HEK293T (cell line): Measurements from ENCODE around the gene LIN7C.
"Not testable (repeated sequence)": the region's sequence is repeated elsewhere in the genome, so short reads cannot be mapped to it uniquely, and the experiment has no call there.

ENCODE experiments used
- CTCF ChIA-PET: fragments of 350-600 bp; formaldehyde crosslinking; extraction: SDS; loops from one replicate; lab custom pipeline; 2021; ENCODE audit warnings: antibody characterized with exemption, inconsistent platforms; lab: Yijun Ruan, JAX
- POLR2A ChIA-PET: fragments of 350-600 bp; formaldehyde crosslinking; extraction: SDS; loops from one replicate; lab custom pipeline; 2020; ENCODE audit warnings: antibody characterized with exemption, inconsistent platforms; lab: Yijun Ruan, JAX
- DNase-seq: peaks from one replicate; pipeline ENCODE4 v3.0.0; 2012; ENCODE audit warnings: mixed read lengths; ENCODE audit errors: extremely low spot score
- ARNT ChIP-seq: fragments of 450-650 bp; IDR thresholded peaks from 2 replicates; pipeline ENCODE4 v1.6.1; 2017; ENCODE audit warnings: mild to moderate bottlenecking
- BHLHE40 ChIP-seq: fragments of 450-650 bp; IDR thresholded peaks from 2 replicates; pipeline ENCODE4 v1.6.1; 2016; ENCODE audit warnings: mild to moderate bottlenecking, moderate library complexity, borderline replicate concordance
- CTBP1 ChIP-seq: fragments of 450-650 bp; IDR thresholded peaks from 2 replicates; pipeline ENCODE4 v1.6.1; 2016; ENCODE audit warnings: borderline replicate concordance
- ELF4 ChIP-seq: fragments of 450-650 bp; IDR thresholded peaks from 2 replicates; pipeline ENCODE4 v1.6.1; 2017; ENCODE audit warnings: antibody characterized with exemption
- FOXA1 ChIP-seq: fragments of 450-650 bp; IDR thresholded peaks from 2 replicates; pipeline ENCODE4 v1.6.1; 2016; ENCODE audit warnings: mild to moderate bottlenecking
- FOXK2 ChIP-seq: fragments of 450-650 bp; IDR thresholded peaks from 2 replicates; pipeline ENCODE4 v1.6.1; 2016; ENCODE audit warnings: mild to moderate bottlenecking
- FOXM1 ChIP-seq: fragments of 450-650 bp; IDR thresholded peaks from 2 replicates; pipeline ENCODE4 v1.6.1; 2017; ENCODE audit warnings: mild to moderate bottlenecking, borderline replicate concordance
- HDGF ChIP-seq: fragments of 450-650 bp; IDR thresholded peaks from 2 replicates; pipeline ENCODE4 v1.6.1; 2017; ENCODE audit warnings: antibody characterized with exemption, borderline replicate concordance
- L3MBTL2 ChIP-seq: fragments of 450-650 bp; conservative IDR thresholded peaks from 2 replicates; pipeline ENCODE4 v1.6.1; 2016; ENCODE audit warnings: mild to moderate bottlenecking
- LEF1 ChIP-seq: fragments of 450-650 bp; IDR thresholded peaks from 2 replicates; pipeline ENCODE4 v1.6.1; 2017; ENCODE audit warnings: mild to moderate bottlenecking, borderline replicate concordance
- NFRKB ChIP-seq: fragments of 450-650 bp; IDR thresholded peaks from 2 replicates; pipeline ENCODE4 v1.6.1; 2016; ENCODE audit warnings: mild to moderate bottlenecking, moderate library complexity
- SP1 ChIP-seq: fragments of 450-650 bp; IDR thresholded peaks from 2 replicates; pipeline ENCODE4 v1.6.1; 2017
- SUZ12 ChIP-seq: fragments of 450-650 bp; IDR thresholded peaks from 2 replicates; pipeline ENCODE4 v1.6.1; 2016; ENCODE audit warnings: mild to moderate bottlenecking
- TARDBP ChIP-seq: fragments of 450-650 bp; IDR thresholded peaks from 2 replicates; pipeline ENCODE4 v1.6.1; 2016
- ZNF384 ChIP-seq: fragments of 450-650 bp; IDR thresholded peaks from 2 replicates; pipeline ENCODE4 v1.6.1; 2016
- TF ChIP-seq, protein P1 (sequence below): fragments of 450-650 bp; IDR thresholded peaks from 2 replicates; pipeline ENCODE4 v1.6.1; 2016

LIN7C gene

DNA sequence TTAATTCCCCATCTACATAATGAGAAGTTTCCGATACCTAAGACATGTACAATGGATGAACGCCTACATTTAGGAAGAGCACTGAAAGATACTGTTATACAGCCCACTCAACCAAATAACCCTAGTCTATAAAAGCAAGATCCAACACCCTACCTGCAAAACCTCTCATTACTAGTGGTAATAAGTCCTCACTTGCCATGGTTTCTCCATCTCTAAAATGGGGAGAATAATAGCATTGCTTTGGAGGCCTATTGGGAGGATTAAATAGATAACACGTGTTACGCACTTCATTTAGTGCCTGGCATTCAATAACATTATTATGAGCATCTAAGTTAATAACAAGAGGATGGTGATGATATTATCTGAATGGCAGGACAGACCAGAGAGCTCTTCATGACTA lies 50.9 kb downstream of the LIN7C start:
- POLR2A ChIA-PET, result no interaction called here
- CTCF ChIA-PET, result no interaction called here
- TF ChIP-seq ARNT (no peak), TARDBP (no peak), FOXA1 (no peak), BHLHE40 (no peak), LEF1 (no peak), NFRKB (no peak), FOXK2 (no peak), HDGF (no peak)
- no peak for DNase-seq

DNA sequence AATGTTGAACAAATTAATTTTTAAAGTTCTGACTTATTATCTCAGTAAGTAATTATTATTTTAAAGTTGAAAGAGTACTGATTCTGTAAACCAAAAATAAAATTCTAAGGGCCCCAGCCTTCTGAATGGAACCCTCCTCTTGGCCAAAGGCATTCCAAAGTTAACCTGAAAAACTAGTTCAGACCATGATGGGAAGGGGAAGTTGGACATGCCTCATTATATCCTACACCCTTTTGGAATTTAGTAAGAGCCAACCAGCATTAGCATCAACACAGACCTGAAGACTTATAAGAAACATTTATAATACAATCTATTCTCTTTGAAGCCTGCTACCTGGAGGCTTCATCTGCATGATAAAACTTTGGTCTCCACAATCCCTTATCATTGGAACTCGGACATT lies 52.9 kb downstream of the LIN7C start:
- TF ChIP-seq BHLHE40, result no peak
- TF ChIP-seq ZNF384, result no peak
- TF ChIP-seq HDGF, result no peak
- TF ChIP-seq ELF4, result no peak
- no peak for TF ChIP-seq SP1
- TF ChIP-seq LEF1, result no peak
- TF ChIP-seq CTBP1, result no peak
- no peak for TF ChIP-seq TARDBP
- no peak for TF ChIP-seq FOXA1
- TF ChIP-seq FOXM1, result no peak
- TF ChIP-seq FOXK2, result no peak
- TF ChIP-seq SUZ12, result no peak
- TF ChIP-seq NFRKB, result no peak
- TF ChIP-seq ARNT, result no peak
- TF ChIP-seq, protein P1, sequence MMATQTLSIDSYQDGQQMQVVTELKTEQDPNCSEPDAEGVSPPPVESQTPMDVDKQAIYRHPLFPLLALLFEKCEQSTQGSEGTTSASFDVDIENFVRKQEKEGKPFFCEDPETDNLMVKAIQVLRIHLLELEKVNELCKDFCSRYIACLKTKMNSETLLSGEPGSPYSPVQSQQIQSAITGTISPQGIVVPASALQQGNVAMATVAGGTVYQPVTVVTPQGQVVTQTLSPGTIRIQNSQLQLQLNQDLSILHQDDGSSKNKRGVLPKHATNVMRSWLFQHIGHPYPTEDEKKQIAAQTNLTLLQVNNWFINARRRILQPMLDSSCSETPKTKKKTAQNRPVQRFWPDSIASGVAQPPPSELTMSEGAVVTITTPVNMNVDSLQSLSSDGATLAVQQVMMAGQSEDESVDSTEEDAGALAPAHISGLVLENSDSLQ, result no peak
- TF ChIP-seq L3MBTL2, result no peak
- ChIA-PET CTCF (no interaction called here), POLR2A (no interaction called here)
- no peak for DNase-seq

DNA sequence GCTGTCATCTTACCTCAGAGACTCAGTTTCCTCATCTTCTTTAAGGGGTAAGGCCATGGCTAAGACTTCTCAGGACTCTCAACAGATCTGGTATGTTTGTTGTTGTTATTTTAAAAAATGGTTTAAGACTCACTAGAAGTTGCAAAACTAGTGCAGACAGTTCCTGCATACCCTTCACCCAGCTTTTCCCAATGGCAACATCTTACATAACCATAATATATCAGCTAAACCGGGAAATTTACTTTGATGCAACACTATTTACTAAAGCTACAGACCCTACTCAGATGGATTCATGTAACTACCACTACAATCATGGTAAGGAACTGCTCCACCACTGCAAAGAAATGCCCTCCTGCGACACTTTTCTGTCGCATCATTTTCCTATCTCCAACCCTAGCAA lies 54.4 kb downstream of the LIN7C start:
- ChIA-PET POLR2A (no interaction called here), CTCF (no interaction called here)
- TF ChIP-seq TARDBP, result no peak
- no peak for TF ChIP-seq SUZ12
- no peak for TF ChIP-seq FOXK2
- no peak for TF ChIP-seq FOXA1
- TF ChIP-seq FOXM1, result no peak
- TF ChIP-seq NFRKB, result no peak
- TF ChIP-seq ARNT, result no peak
- no peak for TF ChIP-seq HDGF
- no peak for TF ChIP-seq SP1
- no peak for DNase-seq

DNA sequence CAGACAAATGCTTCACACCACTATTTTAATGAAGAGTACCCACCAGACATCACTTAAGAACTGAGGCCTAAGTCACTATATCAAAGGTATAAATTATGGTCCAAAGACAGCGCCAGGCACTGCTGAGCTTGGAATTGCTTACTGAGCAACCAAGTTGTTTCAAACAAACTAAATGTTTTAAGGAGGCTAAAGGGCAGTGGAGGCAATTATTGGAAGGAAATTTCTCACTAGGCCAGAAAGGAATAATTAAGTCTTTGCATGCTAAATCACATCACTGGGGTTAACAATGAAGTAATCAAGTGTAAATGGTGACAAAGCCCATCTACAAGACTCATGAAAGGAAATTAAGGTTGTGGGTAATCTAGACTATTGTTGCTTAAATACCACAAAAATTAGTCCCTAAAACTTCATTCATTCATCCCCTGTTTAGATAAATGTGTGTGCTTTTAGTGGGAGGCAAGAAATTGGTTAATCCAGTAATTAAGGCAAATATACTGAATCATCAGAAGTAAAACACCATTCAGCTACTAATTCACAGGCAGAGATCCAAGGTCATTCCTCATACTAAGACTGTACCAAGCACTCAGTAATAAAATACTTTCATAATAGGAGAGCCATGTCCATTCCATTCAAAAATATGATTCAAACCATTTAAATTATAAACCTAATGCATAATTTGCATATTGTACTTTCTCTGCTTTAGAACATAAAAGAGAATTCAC lies 55.2 kb downstream of the LIN7C start:
- ChIA-PET POLR2A (no interaction called here), CTCF (no interaction called here)
- DNase-seq, result no peak
- TF ChIP-seq ARNT (no peak), FOXA1 (no peak), CTBP1 (no peak), SP1 (no peak), LEF1 (no peak), HDGF (no peak)
- TF ChIP-seq, protein P1, result no peak

DNA sequence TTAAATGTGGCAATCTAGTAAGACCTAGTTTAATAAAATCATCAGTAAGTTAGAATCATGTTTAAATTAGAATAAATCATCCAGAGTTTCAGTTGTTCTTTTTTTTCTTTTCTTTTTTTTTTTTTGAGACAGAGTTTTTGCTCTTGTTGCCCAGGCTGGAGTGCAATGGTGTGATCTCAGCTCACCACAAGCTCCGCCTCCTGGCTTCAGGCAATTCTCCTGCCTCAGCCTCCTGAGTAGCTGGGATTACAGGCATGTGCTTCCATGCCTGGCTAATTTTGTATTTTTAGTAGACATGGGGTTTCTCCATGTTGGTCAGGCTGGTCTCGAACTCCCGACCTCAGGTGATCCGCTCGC lies 58.4 kb downstream of the LIN7C start:
- DNase-seq, CTCF ChIA-PET: not testable (repeated sequence)
- POLR2A ChIA-PET, result interaction anchor here (0.9 kb wide), 1 partner anchor 17 kb away, joined by 3 read pairs; no protein-coding TSS in a partner anchor
- TF ChIP-seq ZNF384, result peak; percentile 61; the same call in 1 of the 2 replicates

DNA sequence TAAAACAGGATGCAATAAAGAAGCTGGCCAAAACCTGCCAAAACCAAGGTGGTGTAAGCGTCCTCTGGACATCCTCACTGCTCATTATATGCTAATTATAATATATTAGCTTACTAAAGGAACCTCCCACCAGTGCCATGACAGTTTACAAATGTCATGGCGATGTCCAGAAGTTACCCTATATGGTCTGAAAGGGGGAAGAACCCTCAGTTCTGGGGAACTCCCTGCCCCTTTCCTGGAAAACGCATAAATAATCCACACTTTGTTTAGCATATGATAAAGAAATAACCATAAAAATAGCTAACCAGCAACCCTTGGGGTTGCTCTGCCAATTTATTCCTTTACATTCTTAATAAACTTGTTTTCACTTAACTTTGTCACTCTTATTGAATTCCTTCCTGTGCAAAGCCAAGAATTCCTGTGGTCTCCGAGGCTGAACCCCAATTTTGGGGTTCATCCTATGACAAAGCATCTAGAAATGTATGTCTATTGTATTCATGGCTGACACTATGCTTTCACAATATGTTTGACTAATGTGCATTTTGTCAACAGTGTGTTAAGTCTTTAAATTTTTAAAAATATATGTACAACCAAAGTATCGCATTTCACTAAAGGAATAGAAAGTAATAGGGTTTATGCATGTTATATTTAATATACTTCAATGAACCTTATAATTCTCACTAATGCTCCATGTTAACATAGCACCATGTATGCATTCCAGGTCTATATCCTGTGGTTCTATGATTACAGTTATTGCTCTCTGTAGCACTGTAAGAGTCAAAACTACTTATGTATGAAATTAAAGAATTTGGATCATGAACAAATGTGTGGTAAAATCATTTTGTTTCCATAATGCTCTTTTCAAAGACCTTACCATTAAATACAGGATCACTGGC lies 59.0 kb downstream of the LIN7C start:
- ChIA-PET CTCF (interaction anchor here (0.7 kb wide), 1 partner anchor 151 kb away, joined by 3 read pairs; no protein-coding TSS in a partner anchor), POLR2A (no interaction called here)
- no peak for DNase-seq
- TF ChIP-seq TARDBP (no peak), LEF1 (no peak), ELF4 (no peak), HDGF (no peak), ARNT (no peak), ZNF384 (no peak), CTBP1 (no peak), FOXK2 (no peak), FOXA1 (no peak), SP1 (no peak), L3MBTL2 (no peak), NFRKB (no peak), SUZ12 (no peak), BHLHE40 (no peak), FOXM1 (no peak)
- TF ChIP-seq, protein P1, result no peak
